CD4-positive, alpha-beta memory T cell (primary cell): ENCODE measurements around the gene LRRC28. TPM values are rescaled to one million over a fixed set of nuclear protein-coding genes. Genes with fewer than 3 reads are reported as not detected.

ENCODE experiments used
- CTCF ChIA-PET: fragments of 350-600 bp; sonication (Branson Sonifier 250); formaldehyde crosslinking; loops from one replicate; lab custom pipeline; 2021; ENCODE audit warnings: inconsistent platforms; ENCODE audit not compliant: partially characterized antibody; lab: Charles Lee
- POLR2A ChIA-PET: fragments of 350-600 bp; sonication (Branson Sonifier 250); formaldehyde crosslinking; loops from one replicate; lab custom pipeline; 2021; ENCODE audit not compliant: partially characterized antibody; lab: Charles Lee
- DNase-seq, 5 donors: peaks; one replicate each; pipeline versions ENCODE4 v3.0.0 to v3.0.0-alpha.2; 2020 to 2022; ENCODE audit warnings: mixed read lengths in 1 of 5
- H3K27ac ChIP-seq: one replicate; pipeline ENCODE4 v1.7.0; 2013; ENCODE audit warnings: low read depth, low read length
- H3K27me3 ChIP-seq: 2 replicates; pipeline ENCODE4 v1.7.0; 2013; ENCODE audit warnings: mild to moderate bottlenecking, low read length, moderate library complexity; ENCODE audit not compliant: insufficient read depth
- H3K36me3 ChIP-seq: 2 replicates; pipeline ENCODE4 v1.7.0; 2013; ENCODE audit warnings: mild to moderate bottlenecking, low read length, moderate library complexity; ENCODE audit not compliant: insufficient read depth
- H3K4me1 ChIP-seq: 2 replicates; pipeline ENCODE4 v1.7.0; 2013; ENCODE audit warnings: mild to moderate bottlenecking, low read length, moderate library complexity; ENCODE audit not compliant: insufficient read depth
- H3K4me3 ChIP-seq, 2 donors: one replicate each; pipeline ENCODE4 v1.7.0; 2013; ENCODE audit warnings: low read length in 2 of 2, mild to moderate bottlenecking in 1 of 2
- H3K9me3 ChIP-seq, 2 donors: one replicate each; pipeline ENCODE4 v1.7.0; 2013; ENCODE audit warnings: low read length in 2 of 2, control low read depth in 1 of 2; ENCODE audit not compliant: control insufficient read depth in 1 of 2
- H3K27ac Mint-ChIP-seq, 7 donors: one replicate each; pipeline ENCODE4 v1.8.0; 2020 to 2021; ENCODE audit warnings: mixed read lengths in 7 of 7, mild to moderate bottlenecking in 6 of 7, inconsistent platforms in 3 of 7, moderate library complexity in 3 of 7
- H3K27me3 Mint-ChIP-seq, 2 donors: one replicate each; pipeline ENCODE4 v1.8.0; 2020 to 2021; ENCODE audit warnings: mixed read lengths in 2 of 2
- H3K36me3 Mint-ChIP-seq, 2 donors: one replicate each; pipeline ENCODE4 v1.8.0; 2020 to 2021; ENCODE audit warnings: mixed read lengths in 2 of 2, inconsistent platforms in 1 of 2, mild to moderate bottlenecking in 1 of 2
- H3K4me1 Mint-ChIP-seq, 4 donors: one replicate each; pipeline ENCODE4 v1.8.0; 2020 to 2021; ENCODE audit warnings: mixed read lengths in 4 of 4, mild to moderate bottlenecking in 1 of 4
- H3K4me3 Mint-ChIP-seq, 8 donors: one replicate each; pipeline ENCODE4 v1.8.0; 2020 to 2021; ENCODE audit warnings: mixed read lengths in 8 of 8, mild to moderate bottlenecking in 7 of 8, moderate library complexity in 6 of 8, inconsistent platforms in 3 of 8
- H3K9me3 Mint-ChIP-seq, 8 donors: one replicate each; pipeline ENCODE4 v1.8.0; 2020 to 2021; ENCODE audit warnings: mixed read lengths in 8 of 8, mild to moderate bottlenecking in 5 of 8, inconsistent platforms in 3 of 8, moderate library complexity in 1 of 8
- intact Hi-C: fragments of 100-400 bp; cut with micrococcal nuclease; formaldehyde crosslinking; loops from one replicate; pipeline ENCODE4 v1.15.1; 2023
- polyA plus RNA-seq, 2 donors: library from polyadenylated mRNA; unstranded; fragments of 300-500 nt; fragmentation: Illumina TruSeq; gene quantifications; one replicate each; pipeline ENCODE4 v1.2.3, GENCODE V29; 2021
- total RNA-seq, 2 experiments: library from RNA; stranded (reverse); gene quantifications; one replicate each; pipeline ENCODE4 v1.2.3, GENCODE V29; 2021

Gene LRRC28
- total and polyA plus RNA-seq, 4 experiments from 2014 or later, result 16.4 to 27.1 (median 19.2) TPM

DNA sequence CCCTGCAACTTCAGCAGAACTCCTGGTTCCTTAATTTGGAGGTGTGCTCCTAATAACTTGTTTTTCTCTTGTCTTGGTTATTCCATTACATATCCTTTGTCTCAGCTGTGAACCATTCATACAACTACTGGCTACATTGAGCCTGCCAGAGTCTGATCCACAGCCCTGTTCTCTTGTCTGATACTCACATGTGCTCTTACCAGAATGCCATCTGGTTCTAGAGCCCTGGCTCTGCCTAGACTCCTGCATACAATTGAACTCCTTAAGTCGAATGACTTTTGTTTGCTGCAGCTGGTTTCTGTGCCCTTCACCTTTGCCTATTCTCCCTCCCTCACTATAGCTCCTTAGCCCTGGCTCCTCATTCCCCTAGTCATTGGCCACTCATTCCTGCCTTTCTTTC is 85.5 kb downstream of the LRRC28 start:
- Mint-ChIP-seq H3K4me1 (no peaks in the 10 kb centered on the region), H3K36me3 (peaks cover 3 to 23% of the 10 kb centered on the region in 2 donors), H3K27me3 (no peaks in the 10 kb centered on the region), H3K4me3 (no peak overlapping the region), H3K27ac (peak overlapping the region in 1 of 7 donors; percentile 51), H3K9me3 (peaks cover 0 to 2% (median 0%) of the 10 kb centered on the region in 8 donors)
- Histone ChIP-seq H3K9me3 (no peaks in the 10 kb centered on the region), H3K4me3 (no peak overlapping the region), H3K4me1 (no peaks in the 10 kb centered on the region), H3K27ac (no peak overlapping the region), H3K36me3 (no peaks in the 10 kb centered on the region), H3K27me3 (no peaks in the 10 kb centered on the region)
- intact Hi-C loops, result no loop called here
- CTCF ChIA-PET, result no interaction called here
- no peak for DNase-seq
- POLR2A ChIA-PET, result no interaction called here

- ChIA-PET CTCF (interaction anchor here (0.7 to 7.5 kb wide), 3 partner anchors 134 to 416 kb away, joined by 4 to 72 read pairs (median 7); no protein-coding TSS in a partner anchor), POLR2A (no interaction called here)
- H3K27me3 Mint-ChIP-seq, result no peaks in the 10 kb centered on the region
Measured at GRCh38 chr15:99340347-99340746, 89.1 kb downstream of the LRRC28 start.

GRCh38 chr15:99341786-99342185 is 90.5 kb downstream of the LRRC28 start:
- H3K36me3 Mint-ChIP-seq, result peaks cover 4 to 13% of the 10 kb centered on the region in 2 donors
- POLR2A ChIA-PET, result no interaction called here
- intact Hi-C loops, result no loop called here

More at GRCh38 chr15:99340347-99340746, 89.1 kb downstream of the LRRC28 start:
- H3K4me3 Mint-ChIP-seq, result no peak overlapping the region
- Histone ChIP-seq H3K27me3 (no peaks in the 10 kb centered on the region), H3K9me3 (no peaks in the 10 kb centered on the region), H3K36me3 (no peaks in the 10 kb centered on the region), H3K4me1 (no peaks in the 10 kb centered on the region), H3K4me3 (no peak overlapping the region), H3K27ac (no peak overlapping the region)
- DNase-seq, result no peak
- peak overlapping the region in 2 of 7 donors; percentile 0 to 3 for H3K27ac Mint-ChIP-seq
- intact Hi-C loops, result no loop called here
- H3K9me3 Mint-ChIP-seq, result peaks cover 0 to 2% (median 0%) of the 10 kb centered on the region in 8 donors
- H3K4me1 Mint-ChIP-seq, result peaks cover 0 to 4% (median 1%) of the 10 kb centered on the region in 4 donors
- H3K36me3 Mint-ChIP-seq, result peaks cover 7 to 18% of the 10 kb centered on the region in 2 donors

DNA sequence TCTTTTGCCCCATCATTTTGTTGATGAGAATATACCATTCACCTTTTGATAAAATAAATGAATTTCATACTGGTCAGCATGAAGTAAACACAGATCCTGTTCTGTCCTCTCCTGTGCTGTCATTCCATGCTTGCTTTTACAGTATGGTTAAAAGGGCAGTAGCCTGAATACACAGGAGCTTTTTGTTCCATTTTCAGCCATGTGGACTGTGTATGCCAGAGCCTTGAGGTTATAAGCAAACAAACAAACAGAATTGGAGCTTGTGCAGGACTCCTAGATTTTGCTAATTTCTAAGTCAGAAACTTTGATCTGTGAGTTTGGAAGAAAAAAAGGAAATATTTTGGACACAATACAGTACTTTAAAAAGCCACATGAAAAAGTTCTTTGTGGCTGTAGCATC is 91.9 kb downstream of the LRRC28 start:
- intact Hi-C loops, result no loop called here
- DNase-seq, result no peak
- POLR2A ChIA-PET, result interaction anchor here (1.5 kb wide), 1 partner anchor 361 kb away, joined by 4 read pairs; no protein-coding TSS in a partner anchor

More at GRCh38 chr15:99341786-99342185, 90.5 kb downstream of the LRRC28 start:
- Histone ChIP-seq H3K36me3 (no peaks in the 10 kb centered on the region), H3K4me3 (no peak overlapping the region), H3K27ac (no peak overlapping the region), H3K4me1 (no peaks in the 10 kb centered on the region), H3K9me3 (no peaks in the 10 kb centered on the region), H3K27me3 (no peaks in the 10 kb centered on the region)
- H3K27ac Mint-ChIP-seq, result no peak overlapping the region
- no peaks in the 10 kb centered on the region for H3K27me3 Mint-ChIP-seq
- peaks cover 0 to 4% (median 1%) of the 10 kb centered on the region in 4 donors for H3K4me1 Mint-ChIP-seq
- H3K4me3 Mint-ChIP-seq, result no peak overlapping the region
- no peak for DNase-seq
- peaks cover 0 to under 1% (median 0%) of the 10 kb centered on the region in 8 donors for H3K9me3 Mint-ChIP-seq
- CTCF ChIA-PET, result interaction anchor here (1.8 to 7.5 kb wide), 2 partner anchors 363 to 415 kb away, joined by 7 to 72 read pairs; no protein-coding TSS in a partner anchor

DNA sequence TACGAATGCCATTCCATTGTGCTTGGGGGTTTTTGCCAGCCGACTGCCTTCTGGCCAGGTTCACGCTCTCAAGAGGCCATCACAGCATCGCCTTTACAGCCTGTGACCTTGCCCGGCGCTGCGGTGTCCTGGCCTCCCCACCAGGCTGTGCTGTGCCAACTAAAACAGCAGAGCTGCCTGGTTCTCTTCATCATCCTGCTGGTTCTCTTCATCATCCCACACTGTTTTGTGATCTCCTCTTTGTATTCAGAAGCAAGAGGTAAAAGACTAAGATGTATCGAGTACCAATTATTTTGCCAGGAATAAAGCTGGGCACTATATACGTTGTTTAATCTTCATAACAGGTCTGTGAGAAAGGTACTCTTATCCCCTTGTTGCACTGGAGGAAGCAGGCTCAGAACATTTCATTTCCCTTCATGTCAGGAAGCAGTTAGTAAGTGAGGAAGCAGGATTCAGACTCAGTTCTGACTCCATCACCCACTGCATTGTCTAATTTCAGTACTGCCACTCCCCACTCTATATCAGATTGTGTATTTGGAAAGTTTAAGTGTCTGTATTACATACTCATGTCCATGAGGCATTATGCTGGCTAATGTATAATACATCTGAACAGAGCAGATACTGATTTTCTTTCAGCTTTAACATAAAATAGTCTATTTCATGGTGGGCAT is 92.7 kb downstream of the LRRC28 start:
- DNase-seq, result peak in 4 of 5 donors; percentile 17 to 33 (median 20)
- H3K4me1 Mint-ChIP-seq, result peaks cover 0 to 4% (median 1%) of the 10 kb centered on the region in 4 donors
- H3K36me3 Mint-ChIP-seq, result peaks cover 4 to 10% of the 10 kb centered on the region in 2 donors
- H3K4me3 Mint-ChIP-seq, result no peak overlapping the region
- ChIA-PET CTCF (interaction anchor here (0.6 to 7.5 kb wide), 15 partner anchors 9 to 412 kb away, joined by 3 to 72 read pairs (median 3); partner anchors contain the start of gene MEF2A), POLR2A (interaction anchor here (1.5 kb wide), 1 partner anchor 360 kb away, joined by 4 read pairs; no protein-coding TSS in a partner anchor)
- H3K27me3 ChIP-seq, result no peaks in the 10 kb centered on the region
- H3K4me3 ChIP-seq, result no peak overlapping the region
- H3K36me3 ChIP-seq, result no peaks in the 10 kb centered on the region
- intact Hi-C loops, result loop anchor here (1.0 to 2.0 kb wide), 2 partner anchors 360 to 411 kb away; no protein-coding TSS in a partner anchor
- peak overlapping the region in 1 of 7 donors; percentile 4 for H3K27ac Mint-ChIP-seq
- H3K9me3 ChIP-seq, result no peaks in the 10 kb centered on the region
- H3K4me1 ChIP-seq, result no peaks in the 10 kb centered on the region
- H3K27me3 Mint-ChIP-seq, result no peaks in the 10 kb centered on the region
- no peaks in the 10 kb centered on the region for H3K9me3 Mint-ChIP-seq
- no peak overlapping the region for H3K27ac ChIP-seq

More for the DNA sequence above, 91.9 kb downstream of the LRRC28 start:
- Mint-ChIP-seq H3K27me3 (no peaks in the 10 kb centered on the region), H3K9me3 (no peaks in the 10 kb centered on the region), H3K36me3 (peaks cover 4 to 12% of the 10 kb centered on the region in 2 donors), H3K4me3 (no peak overlapping the region), H3K27ac (no peak overlapping the region), H3K4me1 (peaks cover 0 to 4% (median 1%) of the 10 kb centered on the region in 4 donors)
- H3K36me3 ChIP-seq, result no peaks in the 10 kb centered on the region
- no peaks in the 10 kb centered on the region for H3K4me1 ChIP-seq
- CTCF ChIA-PET, result interaction anchor here (0.8 to 7.5 kb wide), 6 partner anchors 28 to 413 kb away, joined by 3 to 72 read pairs (median 6); no protein-coding TSS in a partner anchor
- H3K9me3 ChIP-seq, result no peaks in the 10 kb centered on the region
- H3K27ac ChIP-seq, result no peak overlapping the region
- no peaks in the 10 kb centered on the region for H3K27me3 ChIP-seq
- H3K4me3 ChIP-seq, result no peak overlapping the region

DNA sequence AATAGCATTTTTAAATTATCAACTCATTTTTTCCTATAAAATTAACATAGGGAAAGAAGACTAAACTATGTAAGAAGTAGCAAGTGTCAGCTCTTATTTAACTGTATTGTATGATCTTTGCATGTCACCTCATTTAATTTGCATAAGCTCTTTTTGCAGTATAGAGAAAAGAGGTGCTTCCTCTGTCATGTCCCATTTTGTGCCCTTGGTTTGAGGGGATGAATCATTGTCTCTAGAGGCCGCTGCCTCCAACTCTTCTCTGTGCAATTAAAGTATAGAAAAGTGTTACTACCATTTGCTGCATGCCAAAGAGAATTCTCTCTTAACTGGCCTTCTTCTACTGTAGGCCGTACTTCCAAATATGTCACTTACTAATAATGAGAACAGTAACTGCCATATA is 93.4 kb downstream of the LRRC28 start:
- no peaks in the 10 kb centered on the region for H3K9me3 Mint-ChIP-seq
- ChIA-PET POLR2A (interaction anchor here (1.5 kb wide), 1 partner anchor 360 kb away, joined by 4 read pairs; no protein-coding TSS in a partner anchor), CTCF (interaction anchor here (0.5 to 7.5 kb wide), 17 partner anchors 9 to 412 kb away, joined by 3 to 72 read pairs (median 3); partner anchors contain the start of gene MEF2A)
- H3K27ac ChIP-seq, result no peak overlapping the region
- H3K36me3 ChIP-seq, result no peaks in the 10 kb centered on the region
- H3K4me3 Mint-ChIP-seq, result no peak overlapping the region
- H3K4me1 Mint-ChIP-seq, result peaks cover 0 to 4% (median 1%) of the 10 kb centered on the region in 4 donors
- peaks cover 9 to 16% of the 10 kb centered on the region in 2 donors for H3K36me3 Mint-ChIP-seq
- intact Hi-C loops, result loop anchor here (1.0 to 2.0 kb wide), 2 partner anchors 360 to 410 kb away; no protein-coding TSS in a partner anchor
- H3K27me3 Mint-ChIP-seq, result no peaks in the 10 kb centered on the region
- no peaks in the 10 kb centered on the region for H3K4me1 ChIP-seq
- H3K4me3 ChIP-seq, result no peak overlapping the region
- DNase-seq, result no peak
- no peaks in the 10 kb centered on the region for H3K27me3 ChIP-seq
- no peaks in the 10 kb centered on the region for H3K9me3 ChIP-seq
- H3K27ac Mint-ChIP-seq, result peak overlapping the region in 1 of 7 donors; percentile 31

DNA sequence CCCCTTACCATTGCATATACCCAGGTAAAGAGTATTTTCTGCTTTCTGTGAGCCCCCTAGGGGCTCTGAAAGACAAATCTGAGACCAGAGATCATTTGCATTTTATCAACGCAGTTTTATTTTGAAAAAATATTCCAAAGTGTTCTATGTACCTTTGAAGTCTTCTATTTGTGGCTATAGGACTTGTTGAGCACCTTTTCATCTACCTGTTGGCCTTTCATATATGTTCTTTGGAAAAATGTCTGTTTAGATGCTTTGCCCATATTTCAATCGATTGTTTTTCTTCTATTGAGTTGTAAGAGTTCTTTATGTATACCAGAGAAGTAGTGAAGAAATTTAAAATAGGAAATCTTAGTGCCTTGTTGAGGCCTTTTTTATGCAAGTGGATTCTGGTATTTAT is 94.0 kb downstream of the LRRC28 start:
- H3K36me3 Mint-ChIP-seq, result peaks cover 9 to 18% of the 10 kb centered on the region in 2 donors
- no peaks in the 10 kb centered on the region for H3K27me3 ChIP-seq
- no peak overlapping the region for H3K4me3 ChIP-seq
- H3K27ac ChIP-seq, result no peak overlapping the region
- no peak for DNase-seq
- no peaks in the 10 kb centered on the region for H3K36me3 ChIP-seq
- no peaks in the 10 kb centered on the region for H3K9me3 ChIP-seq
- no peaks in the 10 kb centered on the region for H3K9me3 Mint-ChIP-seq
- CTCF ChIA-PET, result interaction anchor here (0.5 to 7.5 kb wide), 4 partner anchors 11 to 359 kb away, joined by 3 to 72 read pairs (median 3); partner anchors contain the start of gene MEF2A
- H3K27me3 Mint-ChIP-seq, result no peaks in the 10 kb centered on the region
- intact Hi-C loops, result loop anchor here (2.0 kb wide), 1 partner anchor 410 kb away; no protein-coding TSS in a partner anchor
- H3K4me1 Mint-ChIP-seq, result peaks cover 0 to 4% (median 1%) of the 10 kb centered on the region in 4 donors
- no peaks in the 10 kb centered on the region for H3K4me1 ChIP-seq
- H3K4me3 Mint-ChIP-seq, result no peak overlapping the region
- POLR2A ChIA-PET, result no interaction called here
- H3K27ac Mint-ChIP-seq, result no peak overlapping the region
